ENCODE data around the gene TSBP1.

TSBP1 gene, protein sequence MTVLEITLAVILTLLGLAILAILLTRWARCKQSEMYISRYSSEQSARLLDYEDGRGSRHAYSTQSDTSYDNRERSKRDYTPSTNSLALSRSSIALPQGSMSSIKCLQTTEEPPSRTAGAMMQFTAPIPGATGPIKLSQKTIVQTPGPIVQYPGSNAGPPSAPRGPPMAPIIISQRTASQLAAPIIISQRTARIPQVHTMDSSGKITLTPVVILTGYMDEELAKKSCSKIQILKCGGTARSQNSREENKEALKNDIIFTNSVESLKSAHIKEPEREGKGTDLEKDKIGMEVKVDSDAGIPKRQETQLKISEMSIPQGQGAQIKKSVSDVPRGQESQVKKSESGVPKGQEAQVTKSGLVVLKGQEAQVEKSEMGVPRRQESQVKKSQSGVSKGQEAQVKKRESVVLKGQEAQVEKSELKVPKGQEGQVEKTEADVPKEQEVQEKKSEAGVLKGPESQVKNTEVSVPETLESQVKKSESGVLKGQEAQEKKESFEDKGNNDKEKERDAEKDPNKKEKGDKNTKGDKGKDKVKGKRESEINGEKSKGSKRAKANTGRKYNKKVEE

GRCh38 chr6:32371803-32372202 lies at the start of gene TSBP1:
Gene TSBP1 (minus strand): TSS chr6:32371903. CDS start chr6:32371706, 197 bp downstream.
- DNase-seq, result no peak

DNA sequence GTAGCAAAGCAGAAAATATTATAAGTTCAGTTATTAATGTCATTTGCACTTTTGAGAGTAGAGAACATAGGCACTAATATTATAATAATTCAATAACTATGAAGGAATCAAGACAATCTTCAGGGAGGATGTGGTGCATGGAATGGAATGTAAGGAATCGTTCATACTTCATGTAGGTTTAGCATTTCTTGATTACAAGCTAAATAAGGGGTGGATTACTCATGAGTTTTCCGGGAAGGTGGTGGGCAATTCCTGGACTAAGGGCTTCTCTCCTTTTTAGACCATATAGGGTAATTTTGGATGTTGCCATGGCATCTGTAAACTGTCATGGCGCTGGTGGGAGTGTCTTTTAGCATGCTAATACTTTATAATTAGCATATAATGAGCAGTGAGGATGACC lies 44.3 kb upstream of the TSBP1 start:
- no peak for DNase-seq

DNA sequence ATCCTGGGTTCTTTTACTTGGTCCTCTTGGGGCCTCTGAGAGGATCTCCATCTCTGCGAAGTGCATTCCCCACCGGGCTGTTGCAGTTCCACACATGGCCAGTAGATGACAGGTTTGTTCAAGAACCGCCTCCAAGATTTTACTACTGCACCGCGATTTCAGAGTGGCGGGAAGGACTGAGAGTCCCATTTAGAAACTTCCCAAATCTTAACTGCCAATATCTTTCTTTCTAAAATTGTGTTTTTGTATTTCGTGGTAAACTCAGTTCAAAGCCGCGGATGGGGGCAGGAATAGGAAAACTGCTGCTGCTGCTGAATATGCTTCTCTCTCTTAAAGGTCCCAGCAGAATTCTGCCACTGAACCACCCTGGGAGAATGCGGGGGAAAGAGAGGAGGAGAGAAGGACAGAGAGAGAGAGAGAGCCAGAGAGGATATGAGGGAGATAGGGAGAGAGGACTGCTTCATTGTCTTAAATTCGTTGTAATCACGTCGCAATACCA lies 43.9 kb upstream of the TSBP1 start:
- peak; percentile 78 for DNase-seq

DNA sequence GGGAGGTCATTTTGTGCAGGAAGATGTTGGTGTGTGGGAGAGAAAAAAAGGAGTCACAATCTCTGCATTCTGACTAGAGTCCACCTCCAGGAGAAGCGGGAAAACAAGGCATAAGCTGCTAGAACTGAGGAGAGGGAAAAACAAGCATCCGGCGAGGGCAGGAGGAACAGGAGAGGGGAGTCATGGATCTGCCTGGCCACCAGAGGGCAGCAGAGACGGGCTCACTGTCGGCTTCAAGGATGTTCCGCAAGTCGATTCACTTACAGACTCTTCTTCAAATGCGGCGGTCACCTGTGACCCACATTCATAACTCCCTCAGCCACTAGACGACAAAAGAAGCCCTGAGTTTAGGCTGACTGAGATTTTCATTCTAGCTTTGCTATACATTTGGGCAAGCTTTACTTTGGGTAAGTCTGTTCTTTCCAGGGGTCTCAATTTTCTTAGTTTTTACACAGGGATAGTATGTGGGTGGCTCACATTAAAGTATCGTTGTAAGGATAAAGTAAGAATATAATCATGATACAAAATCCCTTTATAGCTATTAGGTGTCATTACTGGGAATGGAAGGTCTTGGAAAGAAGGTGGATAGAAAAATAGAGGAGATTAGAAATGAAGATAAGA lies 41.8 kb upstream of the TSBP1 start:
- peak; percentile 88 for DNase-seq

DNA sequence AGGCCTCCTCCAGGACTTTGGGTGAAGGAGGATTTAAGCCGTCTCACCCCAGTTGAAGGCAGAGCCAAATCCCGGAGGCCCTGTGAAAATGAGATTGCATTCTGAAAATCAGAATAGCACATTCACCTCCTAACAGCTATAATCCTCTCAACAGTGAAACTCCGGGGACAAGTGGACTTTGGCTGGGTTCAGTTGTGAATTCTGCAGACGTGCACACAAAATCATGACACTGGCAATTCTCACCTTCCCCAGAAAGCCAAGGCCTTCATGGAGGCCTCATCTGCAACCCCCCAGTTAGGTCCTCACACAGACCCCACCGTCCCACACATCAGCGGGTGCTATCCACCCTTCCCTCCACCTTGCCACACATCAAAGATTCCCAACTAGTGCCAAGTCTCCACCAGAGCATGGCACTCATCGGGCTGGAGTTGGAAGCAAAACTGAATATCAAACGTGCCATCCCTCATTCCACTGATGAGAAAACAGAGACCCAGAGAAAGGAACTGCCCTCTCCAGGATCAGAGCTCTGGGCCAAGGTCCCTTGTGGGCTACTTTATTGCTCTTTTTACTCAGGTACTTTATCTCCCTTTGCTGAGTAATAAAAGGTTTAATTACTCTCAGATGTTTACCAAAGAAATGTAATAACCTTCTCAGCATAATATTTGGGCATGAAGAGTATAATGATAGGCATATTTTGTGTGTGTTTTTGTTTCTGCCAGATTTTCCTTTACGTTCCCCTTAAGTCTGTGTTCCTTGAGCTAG lies 40.0 kb upstream of the TSBP1 start:
- DNase-seq, result no peak

GRCh38 chr6:32410906-32411305 lies 39.2 kb upstream of the TSBP1 start:
- DNase-seq, result no peak

- DNase-seq, result no peak
Measured at GRCh38 chr6:32406857-32407256, 35.2 kb upstream of the TSBP1 start, which contains the start of gene BTNL2. Gene BTNL2 (minus strand): TSS chr6:32407181. CDS start chr6:32407123, 58 bp downstream.

GRCh38 chr6:32406197-32406596 lies 34.5 kb upstream of the TSBP1 start:
- DNase-seq, result no peak

DNA sequence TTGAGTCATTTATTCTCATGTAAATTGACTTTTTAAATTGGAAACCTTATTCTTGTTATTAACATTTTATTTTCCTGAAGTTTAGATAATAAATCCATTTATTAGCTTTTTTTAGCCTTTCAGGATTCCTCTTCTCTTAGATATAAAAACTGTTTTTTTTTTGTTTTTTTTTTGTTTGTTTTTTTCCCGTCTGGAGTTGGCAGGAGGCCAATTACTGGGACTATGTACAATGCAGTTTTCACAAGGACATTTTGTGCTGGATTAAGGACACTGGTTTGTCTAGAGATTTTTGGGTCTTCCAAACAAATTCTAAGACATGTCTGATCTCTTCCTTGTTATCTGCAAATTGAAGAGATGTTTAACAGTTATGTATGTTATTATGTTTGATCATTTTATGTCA lies 34.0 kb upstream of the TSBP1 start:
- no peak for DNase-seq

DNA sequence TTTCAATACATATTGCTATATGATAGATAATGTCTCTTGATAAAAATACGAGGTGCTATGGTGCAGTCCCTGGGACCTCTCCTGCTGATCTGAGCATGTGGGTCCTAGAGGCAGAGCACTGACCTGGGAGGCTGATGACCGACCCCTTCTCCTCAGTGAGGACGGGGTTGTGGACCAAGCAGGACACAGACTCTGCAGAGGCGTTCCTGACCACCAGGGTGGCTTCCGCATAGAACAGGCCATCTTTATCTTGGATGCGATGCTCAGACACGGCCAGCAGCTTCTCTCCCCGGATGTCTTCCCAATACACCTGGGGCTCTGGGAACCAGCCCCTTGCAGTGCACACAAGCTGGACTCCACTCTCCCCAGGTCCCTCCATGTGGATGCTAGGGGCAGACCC lies 31.1 kb upstream of the TSBP1 start:
- DNase-seq, result no peak

DNA sequence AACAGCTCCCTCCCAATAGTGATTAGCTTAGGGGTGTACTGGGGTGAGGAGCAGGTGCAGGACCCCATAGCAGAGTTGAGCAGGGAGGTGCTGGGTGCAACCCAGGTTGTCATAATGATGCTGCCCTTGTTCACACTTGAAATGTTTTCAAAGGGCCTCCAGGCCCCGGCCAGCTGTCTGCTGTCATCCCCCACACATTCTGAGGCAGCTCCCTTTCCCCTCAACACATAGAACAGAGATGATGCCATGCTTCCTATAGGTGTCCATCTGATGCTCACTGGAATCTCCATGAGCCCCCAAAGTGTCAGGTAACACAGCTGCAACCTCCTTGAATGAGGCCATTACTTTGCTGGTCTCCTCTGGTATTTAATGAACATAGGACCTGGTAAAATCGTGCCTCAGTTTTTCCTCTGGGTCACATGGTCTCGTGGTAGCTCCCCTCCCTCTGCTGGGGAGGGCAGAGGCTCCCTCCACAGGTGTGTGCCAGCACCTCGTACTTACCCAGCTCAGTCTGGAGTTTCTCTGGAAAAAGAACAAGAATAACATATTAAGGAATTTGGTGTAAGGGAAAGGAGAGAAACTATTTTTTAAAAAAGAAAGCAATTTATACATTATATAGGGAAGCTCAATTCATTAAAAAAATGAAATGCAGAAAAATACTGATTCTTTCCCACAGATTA lies 29.7 kb upstream of the TSBP1 start:
- DNase-seq, result no peak

DNA sequence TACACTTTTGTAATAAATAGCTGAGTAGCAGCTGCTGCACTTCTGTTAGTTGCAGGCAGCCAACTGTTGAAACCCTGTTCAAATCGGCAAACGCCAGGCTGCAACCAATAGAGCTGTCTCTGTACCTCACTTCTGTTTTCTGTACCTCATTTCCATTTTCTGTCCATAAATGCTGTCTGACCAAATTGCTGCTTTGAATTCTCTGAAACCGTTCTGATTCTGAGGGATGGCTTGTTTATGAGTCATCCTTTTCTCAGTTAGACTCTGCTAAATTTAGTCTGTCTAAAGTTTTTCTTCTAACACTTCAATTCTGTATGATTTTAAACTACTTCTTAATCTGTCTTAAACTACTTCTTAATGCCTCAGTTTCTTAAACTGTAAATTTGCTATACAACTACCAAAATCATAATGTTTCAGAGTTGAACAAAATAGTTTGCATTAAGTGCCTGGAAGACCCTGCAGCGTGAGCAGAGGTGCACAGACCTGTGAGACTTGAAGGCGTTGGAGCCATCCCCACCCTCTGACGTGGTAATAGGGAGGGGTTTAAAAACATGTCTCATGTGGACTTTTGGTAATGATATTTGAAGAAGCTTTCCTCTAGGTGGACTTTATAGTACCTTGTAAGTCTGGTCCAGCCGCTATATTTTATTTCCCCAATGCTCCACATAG lies 25.7 kb upstream of the TSBP1 start:
- no peak for DNase-seq

DNA sequence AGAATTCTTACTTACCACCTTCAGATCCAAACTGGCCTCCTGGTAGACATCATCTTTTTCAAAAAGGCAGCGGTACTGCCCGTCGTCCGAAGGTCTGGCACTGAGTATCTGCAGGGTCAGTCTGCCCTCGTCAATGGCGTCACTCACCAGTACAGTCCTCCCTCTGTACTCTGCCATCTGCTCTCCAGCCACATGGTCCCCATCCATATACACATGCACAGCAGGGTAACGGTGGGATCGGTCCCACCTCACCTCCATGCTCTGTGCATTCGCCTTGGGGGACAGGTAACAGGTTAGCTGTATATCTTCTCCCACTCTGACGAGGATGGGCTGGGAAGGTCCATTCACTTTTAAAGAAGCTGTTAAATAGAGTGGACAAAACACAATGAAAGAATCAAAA lies 24.3 kb upstream of the TSBP1 start:
- no peak for DNase-seq

DNA sequence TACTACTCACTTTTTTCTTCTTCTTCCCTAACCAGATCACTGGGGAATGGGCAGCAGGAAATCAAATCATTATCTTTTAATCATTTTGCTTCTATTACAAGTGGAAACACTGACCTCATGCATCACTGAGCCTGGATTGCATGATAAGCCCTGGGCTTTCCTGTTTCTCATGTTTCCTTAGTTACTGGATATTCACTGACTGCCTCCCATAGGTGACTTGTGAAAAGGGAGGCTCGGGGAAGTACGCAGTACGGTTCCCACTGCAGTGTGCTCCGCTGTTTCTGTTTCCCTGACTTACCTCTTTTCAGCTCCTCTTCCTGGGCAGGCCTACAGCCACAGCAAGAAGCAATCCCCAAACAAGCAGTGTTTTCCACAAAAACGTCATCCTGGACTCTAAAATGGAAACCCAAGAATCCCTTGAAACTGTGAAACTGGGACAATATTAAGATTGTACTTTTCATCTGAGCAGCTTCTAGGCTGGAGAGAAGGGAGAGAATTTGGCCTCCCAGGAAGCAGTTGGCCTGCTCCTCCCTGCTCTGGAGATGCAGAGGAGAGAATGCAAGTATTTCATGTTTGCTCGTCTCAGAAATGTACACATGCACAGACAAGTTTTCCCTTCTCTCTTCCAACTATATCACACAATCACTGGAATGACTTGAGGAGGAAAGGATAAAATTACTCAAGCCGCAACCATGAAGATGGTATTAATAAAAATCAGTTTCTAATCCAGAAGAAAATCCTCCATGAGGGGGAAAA lies 22.1 kb upstream of the TSBP1 start:
- DNase-seq, result no peak

- DNase-seq, result no peak
Measured at GRCh38 chr6:32391505-32391904, 19.8 kb upstream of the TSBP1 start.

DNA sequence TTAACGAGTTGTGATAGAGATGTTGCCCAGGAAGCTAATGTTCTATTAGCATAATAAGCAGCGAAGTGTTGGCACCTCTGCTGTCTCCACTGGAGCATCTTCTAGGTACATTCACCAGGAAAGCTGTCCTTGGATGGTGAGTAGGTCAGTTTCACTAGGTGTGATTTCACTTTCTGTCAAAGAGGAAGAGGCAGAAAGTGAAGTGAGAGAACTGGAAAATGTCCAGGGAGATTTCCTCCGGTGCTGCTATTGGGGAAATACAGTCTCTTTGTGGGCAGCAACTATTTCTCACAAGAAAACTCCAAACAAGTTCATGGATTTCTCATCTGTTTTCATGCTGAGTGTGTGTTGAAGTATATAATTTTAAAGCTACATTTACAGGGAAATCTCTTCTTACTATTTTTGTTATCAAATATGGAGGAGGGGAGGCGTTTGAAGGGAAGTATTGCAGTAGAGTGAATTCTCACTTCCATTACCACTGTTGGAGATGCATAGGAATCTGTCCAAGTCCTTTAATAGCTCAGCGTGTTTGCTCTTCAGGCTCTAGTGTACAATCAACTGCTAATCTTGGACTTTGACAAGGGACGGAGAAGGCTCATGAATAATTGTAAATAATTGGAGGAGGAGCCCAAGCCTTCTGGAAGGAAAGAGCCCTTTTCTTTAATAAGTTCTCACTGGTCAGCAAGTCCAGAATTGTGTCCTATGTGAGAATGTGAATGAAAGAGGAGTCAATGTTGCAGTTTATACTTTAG lies 16.1 kb upstream of the TSBP1 start:
- no peak for DNase-seq

DNA sequence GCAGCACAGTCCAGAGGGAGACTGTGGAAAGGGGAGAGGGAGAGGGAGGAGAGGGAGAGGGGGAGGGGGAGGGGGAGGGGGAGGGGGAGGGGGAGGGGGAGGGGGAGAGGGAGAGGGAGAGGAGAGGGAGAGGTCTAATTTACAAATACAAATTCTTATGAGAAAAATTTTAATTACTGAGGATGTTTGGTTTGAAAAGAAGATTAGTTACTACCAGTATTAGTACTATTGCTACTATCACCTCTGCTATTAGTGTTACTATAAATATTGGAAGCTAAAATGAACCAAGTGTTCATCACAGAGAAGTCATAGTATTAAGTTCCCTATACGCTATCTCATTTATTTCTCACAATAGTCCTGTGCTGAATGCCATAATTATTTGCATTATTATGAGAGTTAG lies 14.3 kb upstream of the TSBP1 start:
- no peak for DNase-seq

DNA sequence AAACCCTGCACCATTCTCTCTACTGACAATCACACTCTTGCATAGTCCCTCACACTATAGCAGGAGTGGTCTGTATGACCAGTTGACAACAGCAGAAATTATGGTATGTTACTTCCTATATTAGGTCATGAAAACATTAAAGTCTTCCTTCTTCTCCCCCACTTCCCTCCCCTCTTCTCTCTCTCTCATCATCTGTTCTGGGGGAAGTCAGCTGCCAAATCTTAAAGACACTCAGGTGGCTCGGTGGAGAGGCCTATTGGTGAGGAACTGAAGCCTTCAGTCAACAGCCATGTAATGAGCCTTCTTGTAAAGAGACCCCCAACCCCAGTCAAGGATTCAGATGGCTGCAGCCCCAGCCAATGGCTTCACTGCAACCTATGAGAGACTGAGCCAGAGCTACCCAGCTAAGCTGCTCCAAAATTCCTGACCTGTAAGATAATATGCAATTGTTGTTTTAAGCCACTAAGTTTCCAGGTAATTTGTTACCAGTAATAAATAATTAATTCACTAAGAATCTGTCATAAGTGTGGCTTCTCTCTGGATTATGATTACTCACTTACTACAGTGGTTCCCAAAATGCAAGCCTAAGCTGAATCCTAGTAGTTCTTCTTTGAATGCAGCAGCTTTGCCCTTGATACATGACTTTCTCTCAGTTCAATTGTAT lies 11.2 kb upstream of the TSBP1 start:
- no peak for DNase-seq

- no peak for DNase-seq
Measured at GRCh38 chr6:32379545-32379944, 7.8 kb upstream of the TSBP1 start.
